ENCODE measurements around the gene PCSK9. TPM values are rescaled to one million over a fixed set of nuclear protein-coding genes. Genes with fewer than 3 reads are reported as not detected.

PCSK9 gene
- total and polyA plus RNA-seq, 2 experiments from 2014 or later = 23.5 to 31.4 TPM

GRCh38 chr1:55040083-55040932 lies 960 bp downstream of the PCSK9 start:
- peak overlapping the region; percentile 33 for H3K4me3 ChIP-seq
- peaks cover 8% of the 10 kb centered on the region for H4K20me1 ChIP-seq (ENCODE audit: insufficient read depth, poor library complexity, severe bottlenecking)
- TF ChIP-seq EZH2phosphoT487 (IDR thresholded peaks at IDR 0.05; ENCODE audit: low read depth, severe bottlenecking, unreplicated experiment) (no peak), EZH2 (IDR thresholded peaks at IDR 0.05; ENCODE audit: borderline replicate concordance) (peak; percentile 11), CTCF (IDR thresholded peaks at IDR 0.05; ENCODE audit: poor library complexity) (no peak)
- no peaks in the 10 kb centered on the region for H3K4me1 ChIP-seq (ENCODE audit: insufficient read depth)
- peaks cover 32% of the 10 kb centered on the region for H3K27me3 ChIP-seq
- H2AFZ ChIP-seq = peak overlapping the region; percentile 2
- H3K79me2 ChIP-seq = peaks cover 28% of the 10 kb centered on the region
- H3K9me3 ChIP-seq (ENCODE audit: low read depth) = no peaks in the 10 kb centered on the region
- H3K9me2 ChIP-seq (replicated peaks; ENCODE audit: insufficient read depth) = no peaks in the 10 kb centered on the region
- no peak for DNase-seq (ENCODE audit: low spot score)
- peak overlapping the region; percentile 96 for H3K4me2 ChIP-seq
- 14% methylated on average over 43 of the region's 49 CpGs for WGBS (ENCODE audit: low lambda C conversion rate, missing lambda C conversion rate)
- no peaks in the 10 kb centered on the region for H3K36me3 ChIP-seq (replicated peaks; ENCODE audit: insufficient read depth, low read depth)
- H3K27ac ChIP-seq = no peak overlapping the region

- no peak for TF ChIP-seq EZH2 (IDR thresholded peaks at IDR 0.05; ENCODE audit: borderline replicate concordance)
- no peak for TF ChIP-seq CTCF (IDR thresholded peaks at IDR 0.05; ENCODE audit: poor library complexity)
- no peak for TF ChIP-seq EZH2phosphoT487 (IDR thresholded peaks at IDR 0.05; ENCODE audit: low read depth, severe bottlenecking, unreplicated experiment)
- Histone ChIP-seq H3K36me3 (replicated peaks; ENCODE audit: insufficient read depth, low read depth) (no peaks in the 10 kb centered on the region), H3K4me2 (peak overlapping the region; percentile 96), H3K4me3 (no peak overlapping the region), H3K9me3 (ENCODE audit: low read depth) (no peaks in the 10 kb centered on the region), H3K79me2 (peaks cover 28% of the 10 kb centered on the region), H3K27ac (no peak overlapping the region), H3K4me1 (ENCODE audit: insufficient read depth) (no peaks in the 10 kb centered on the region), H3K27me3 (peaks cover 32% of the 10 kb centered on the region), H3K9me2 (replicated peaks; ENCODE audit: insufficient read depth) (no peaks in the 10 kb centered on the region), H2AFZ (no peak overlapping the region), H4K20me1 (ENCODE audit: insufficient read depth, poor library complexity, severe bottlenecking) (peaks cover 8% of the 10 kb centered on the region)
- DNase-seq (ENCODE audit: low spot score) = no peak
- 46% methylated on average over 5 of the region's 5 CpGs for WGBS (ENCODE audit: low lambda C conversion rate, missing lambda C conversion rate)
Observed at GRCh38 chr1:55040933-55041494, 1.7 kb downstream of the PCSK9 start.

GRCh38 chr1:55041613-55042012 lies 2.3 kb downstream of the PCSK9 start:
- H4K20me1 ChIP-seq (ENCODE audit: insufficient read depth, poor library complexity, severe bottlenecking) = peaks cover 8% of the 10 kb centered on the region
- TF ChIP-seq CTCF (IDR thresholded peaks at IDR 0.05; ENCODE audit: poor library complexity) (no peak), EZH2 (IDR thresholded peaks at IDR 0.05; ENCODE audit: borderline replicate concordance) (no peak), EZH2phosphoT487 (IDR thresholded peaks at IDR 0.05; ENCODE audit: low read depth, severe bottlenecking, unreplicated experiment) (no peak)
- no peak overlapping the region for H2AFZ ChIP-seq
- no peak for DNase-seq (ENCODE audit: low spot score)
- WGBS (ENCODE audit: low lambda C conversion rate, missing lambda C conversion rate) = 83% methylated on average over 3 of the region's 3 CpGs
- no peaks in the 10 kb centered on the region for H3K36me3 ChIP-seq (replicated peaks; ENCODE audit: insufficient read depth, low read depth)
- no peak overlapping the region for H3K4me3 ChIP-seq
- peaks cover 28% of the 10 kb centered on the region for H3K27me3 ChIP-seq
- H3K4me2 ChIP-seq = peak overlapping the region; percentile 96
- H3K9me2 ChIP-seq (replicated peaks; ENCODE audit: insufficient read depth) = no peaks in the 10 kb centered on the region
- no peaks in the 10 kb centered on the region for H3K9me3 ChIP-seq (ENCODE audit: low read depth)
- H3K27ac ChIP-seq = no peak overlapping the region
- no peaks in the 10 kb centered on the region for H3K4me1 ChIP-seq (ENCODE audit: insufficient read depth)
- H3K79me2 ChIP-seq = peaks cover 28% of the 10 kb centered on the region
